HG02678 (cell line): ENCODE results near the gene TVP23C.
"Not testable (repeated sequence)": the region's sequence is repeated elsewhere in the genome, so short reads cannot be mapped to it uniquely, and the experiment has no call there.

Experiments
- ATAC-seq: cut with Tn5 transposase; IDR thresholded peaks from one replicate; pipeline ENCODE4 v1.9.1; 2021; ENCODE audit warnings: mild to moderate bottlenecking, moderate library complexity; ENCODE audit not compliant: unreplicated experiment

The TVP23C gene

DNA sequence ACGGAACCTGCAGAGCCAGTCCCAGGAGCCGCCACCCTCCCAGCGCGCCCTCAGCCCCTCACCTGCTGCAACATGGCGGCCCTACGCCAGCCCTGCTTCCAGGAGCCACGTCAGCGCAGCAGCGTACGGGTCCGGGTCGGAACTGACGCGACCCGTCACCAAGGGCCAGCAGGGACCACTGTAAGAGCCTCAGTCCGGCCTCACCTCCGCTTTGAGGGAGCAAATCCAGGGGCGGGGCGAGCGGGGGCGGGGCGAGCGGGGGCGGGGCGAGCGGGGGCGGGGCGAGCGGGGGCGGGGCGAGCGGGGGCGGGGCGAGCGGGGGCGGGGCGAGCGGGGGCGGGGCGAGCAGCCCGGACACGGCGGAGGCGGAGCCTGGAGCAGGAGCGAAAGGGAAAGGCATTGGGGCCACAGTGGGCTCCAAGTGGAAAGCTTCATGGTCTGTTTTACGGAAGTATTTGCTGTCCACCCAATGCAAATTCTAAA is at the start of gene TVP23C:
TSS of gene TVP23C (minus strand) at position 109 of the 483 bp plus-strand sequence. CDS start at position 74, 35 bp downstream.
- peak; percentile 84 for ATAC-seq

DNA sequence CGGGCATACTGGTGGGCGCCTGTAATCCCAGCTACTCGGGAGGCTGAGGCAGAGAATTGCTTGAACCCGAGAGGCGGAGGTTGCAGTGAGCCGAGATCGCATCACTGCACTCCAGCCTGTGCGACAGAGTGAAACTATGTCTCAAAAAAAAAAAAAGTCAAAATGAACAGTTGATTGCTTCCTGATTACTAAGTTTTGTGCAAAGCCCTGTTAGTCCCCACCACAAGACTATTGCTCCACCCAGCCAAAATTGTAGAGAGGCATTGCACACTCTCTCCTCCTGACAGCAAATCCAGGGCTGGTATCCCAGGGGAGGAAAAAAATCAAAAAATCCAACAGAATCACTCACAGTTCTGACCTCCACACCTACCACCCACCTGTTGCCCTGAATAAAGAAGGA is 29.7 kb upstream of the TVP23C start:
- ATAC-seq, result not testable (repeated sequence)

DNA sequence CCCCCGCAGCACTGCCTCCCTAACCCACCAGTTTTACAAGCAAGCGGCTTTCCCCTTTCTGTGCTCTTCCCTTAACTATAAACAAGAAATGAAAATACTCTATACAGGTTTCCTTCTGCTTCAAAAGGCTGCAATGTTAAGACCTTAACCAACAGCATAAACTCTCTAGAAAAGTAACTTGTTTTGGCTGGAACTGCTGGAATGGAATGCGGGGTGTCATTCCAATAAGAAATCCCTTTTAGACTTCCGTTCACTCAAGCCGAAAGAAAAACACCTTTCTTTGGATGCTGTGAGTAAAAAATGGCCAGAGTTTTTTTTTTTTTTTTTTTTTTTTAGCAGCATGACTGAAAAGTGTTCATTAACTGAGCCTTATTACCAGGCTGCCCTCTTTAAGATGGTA is 28.7 kb upstream of the TVP23C start:
- ATAC-seq, result not testable (repeated sequence)

DNA sequence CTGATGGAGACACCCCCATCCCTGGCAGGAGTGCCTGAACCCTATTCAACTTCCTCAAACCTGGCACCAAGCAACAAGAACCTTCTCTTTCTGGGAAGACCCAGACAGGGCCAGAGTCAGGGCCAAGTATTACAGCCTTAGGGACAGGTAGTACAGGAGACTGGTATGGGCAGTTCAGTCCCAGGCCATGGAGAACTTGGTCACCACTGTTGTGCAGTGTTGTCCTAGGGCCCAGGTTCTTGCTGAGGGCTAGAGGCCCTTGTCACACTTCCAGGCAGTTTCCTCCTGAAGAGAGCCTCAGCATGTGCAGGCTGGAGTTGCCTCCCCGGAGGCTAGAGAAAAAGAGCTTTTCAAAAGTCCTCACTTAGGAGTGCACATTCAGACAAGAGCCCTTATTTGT is 27.6 kb upstream of the TVP23C start:
- ATAC-seq, result not testable (repeated sequence)

DNA sequence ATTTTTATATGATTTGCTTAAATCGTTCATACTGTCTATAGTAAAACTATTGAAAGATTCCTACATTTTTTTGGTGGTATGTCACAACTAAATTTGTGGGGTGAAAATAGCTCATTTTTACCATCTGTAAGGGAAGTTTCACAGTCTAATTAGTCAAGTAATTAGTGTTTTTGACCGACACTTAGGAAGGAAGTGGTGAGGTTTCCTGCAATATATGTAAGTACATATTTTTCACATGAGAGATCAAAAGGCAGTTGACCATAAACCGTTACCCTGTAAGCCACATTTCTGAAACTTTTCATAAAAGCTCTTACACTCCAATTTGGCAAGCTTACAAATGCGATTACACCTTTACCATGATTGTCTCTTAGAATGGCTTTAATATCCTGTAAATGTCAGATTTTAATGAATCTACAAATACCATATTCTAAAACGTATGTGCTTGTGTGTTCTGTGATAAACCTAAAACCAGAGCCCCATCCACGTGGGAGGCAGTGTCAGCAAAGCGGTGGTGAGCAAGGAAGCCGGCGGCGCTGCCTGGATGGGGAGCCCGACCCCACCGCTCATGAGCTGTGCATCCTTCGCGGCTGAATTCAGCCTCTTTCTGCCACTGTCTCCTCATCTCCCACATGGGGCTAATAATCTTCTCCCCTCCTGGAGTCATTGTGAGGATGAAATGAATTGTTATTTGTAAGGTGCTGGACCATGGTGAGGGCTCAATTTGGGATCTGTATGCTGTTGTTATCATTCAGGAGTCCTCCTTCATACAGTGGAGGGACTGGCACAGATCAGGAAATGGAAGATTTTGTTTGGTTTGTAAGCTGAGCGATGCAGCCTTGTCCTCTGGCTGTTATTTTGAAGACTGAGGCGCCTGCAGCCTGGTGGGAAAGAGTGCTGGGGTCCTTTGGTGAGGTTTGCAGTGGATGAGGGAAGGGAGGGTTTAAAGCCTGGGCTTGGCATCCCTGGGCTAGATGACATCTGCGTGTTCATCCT is 26.6 kb upstream of the TVP23C start:
- ATAC-seq, result peak; percentile 69

DNA sequence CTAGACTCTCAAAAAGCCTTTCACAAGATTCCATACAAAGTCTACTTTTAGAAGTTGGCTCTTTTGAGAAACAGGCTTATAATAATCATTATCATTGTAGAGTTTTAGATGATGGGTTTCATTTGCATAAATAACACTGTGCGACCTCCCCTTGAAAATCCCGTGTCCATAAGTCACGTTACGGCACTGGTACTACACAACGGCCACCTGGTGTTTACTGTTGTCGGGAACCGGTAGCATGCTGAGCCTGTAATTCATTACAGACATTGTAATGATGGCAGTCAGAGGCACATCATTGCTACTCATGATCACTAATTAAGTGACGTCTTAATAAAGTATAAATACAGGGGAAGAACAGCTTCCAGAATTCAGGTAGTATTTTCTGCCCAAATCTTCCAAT is 24.7 kb upstream of the TVP23C start:
- ATAC-seq, result not testable (repeated sequence)

DNA sequence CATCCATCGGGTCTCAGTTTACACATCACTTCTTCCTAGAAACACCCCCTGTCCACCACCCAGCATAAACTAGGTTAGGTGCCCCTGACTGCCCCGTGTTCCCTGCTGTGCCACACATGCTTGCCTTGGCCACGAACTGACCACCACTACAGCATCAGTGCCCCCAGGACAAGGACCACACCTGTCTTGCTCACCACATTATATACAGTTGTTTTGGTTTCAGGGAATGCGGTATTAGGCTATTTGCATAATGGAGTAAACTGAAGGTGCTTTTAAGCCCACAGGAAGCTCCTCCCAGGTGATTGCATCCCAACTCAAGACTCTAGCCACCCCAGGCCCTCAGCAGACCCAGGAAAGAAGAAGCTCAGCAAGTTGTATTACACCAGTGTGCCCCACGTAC is 20.0 kb upstream of the TVP23C start:
- not testable (repeated sequence) for ATAC-seq

DNA sequence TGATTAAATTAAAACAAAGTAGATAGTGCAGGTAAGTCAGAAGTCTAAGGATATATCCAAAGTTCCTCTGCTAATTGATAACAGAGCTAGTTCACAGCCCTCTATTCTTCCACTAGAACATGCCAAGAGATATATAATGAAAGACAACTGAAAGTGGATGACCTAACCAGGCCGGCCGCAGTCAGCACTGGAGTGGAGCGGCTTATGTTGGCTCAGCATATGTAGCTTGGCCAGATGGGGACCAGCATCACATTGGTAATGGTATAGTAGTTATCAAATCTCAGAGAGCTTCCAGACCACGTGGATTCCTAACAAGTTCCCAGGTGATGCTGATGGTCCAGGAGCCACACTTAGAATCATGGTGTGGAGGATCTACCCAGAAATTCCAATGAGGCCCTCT is 18.2 kb upstream of the TVP23C start:
- ATAC-seq, result not testable (repeated sequence)

DNA sequence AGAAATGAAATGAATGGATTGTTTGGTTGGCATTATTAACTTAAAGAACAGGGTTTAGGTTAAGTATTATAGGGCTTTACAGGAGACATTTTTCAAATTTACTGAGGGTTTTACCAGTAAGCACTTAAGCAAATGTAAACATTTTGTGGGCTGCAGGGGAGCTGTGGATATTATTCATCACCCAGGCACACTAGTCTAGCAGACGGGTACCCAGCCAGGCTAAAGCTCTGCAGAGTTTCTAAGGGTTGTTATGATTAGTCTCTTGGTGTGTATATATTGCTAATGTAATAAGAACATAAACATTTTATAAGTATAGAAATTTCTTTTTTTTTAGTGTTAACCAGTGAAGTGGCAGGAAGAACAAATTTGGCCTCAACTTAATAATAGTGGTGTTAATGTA is 13.6 kb upstream of the TVP23C start:
- ATAC-seq, result not testable (repeated sequence)

DNA sequence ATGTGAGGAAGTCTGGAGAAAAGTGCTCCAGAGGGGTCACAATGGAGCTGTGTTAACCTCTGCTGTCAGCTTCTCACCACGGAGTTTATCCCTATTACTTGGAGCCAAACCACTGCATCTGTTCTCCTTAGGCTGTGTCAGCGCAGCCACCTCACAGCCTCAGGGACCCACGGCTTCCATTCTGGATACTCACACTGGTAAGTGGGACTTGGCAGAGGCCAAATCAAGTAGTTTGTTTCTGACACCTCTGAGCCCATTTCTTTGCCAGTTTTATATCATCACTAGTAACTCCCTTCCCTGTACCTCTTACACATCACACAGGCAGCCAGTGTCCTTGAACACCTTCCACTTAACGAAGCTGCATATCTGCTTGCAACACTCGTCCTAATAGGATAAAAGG is 11.4 kb upstream of the TVP23C start:
- not testable (repeated sequence) for ATAC-seq

DNA sequence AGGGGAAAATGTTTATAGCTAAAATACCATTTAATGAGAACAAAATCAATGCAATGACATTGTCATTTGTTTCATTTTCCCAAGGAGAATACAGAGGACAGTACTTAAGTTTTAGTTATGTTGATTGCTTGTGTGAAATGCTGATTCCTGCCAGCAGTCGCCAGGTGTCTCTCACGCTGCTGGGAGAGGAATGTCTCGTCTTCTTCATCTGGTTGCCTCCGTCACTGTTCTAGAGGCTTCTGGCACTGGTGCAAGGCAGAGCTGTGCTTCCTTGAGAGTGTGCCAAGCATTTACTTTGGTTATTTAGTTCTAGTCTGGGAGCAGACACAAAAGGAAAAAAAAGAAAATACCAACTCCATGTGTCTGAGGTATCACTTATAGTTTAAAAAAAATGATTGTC is 10.6 kb upstream of the TVP23C start:
- ATAC-seq, result not testable (repeated sequence)

DNA sequence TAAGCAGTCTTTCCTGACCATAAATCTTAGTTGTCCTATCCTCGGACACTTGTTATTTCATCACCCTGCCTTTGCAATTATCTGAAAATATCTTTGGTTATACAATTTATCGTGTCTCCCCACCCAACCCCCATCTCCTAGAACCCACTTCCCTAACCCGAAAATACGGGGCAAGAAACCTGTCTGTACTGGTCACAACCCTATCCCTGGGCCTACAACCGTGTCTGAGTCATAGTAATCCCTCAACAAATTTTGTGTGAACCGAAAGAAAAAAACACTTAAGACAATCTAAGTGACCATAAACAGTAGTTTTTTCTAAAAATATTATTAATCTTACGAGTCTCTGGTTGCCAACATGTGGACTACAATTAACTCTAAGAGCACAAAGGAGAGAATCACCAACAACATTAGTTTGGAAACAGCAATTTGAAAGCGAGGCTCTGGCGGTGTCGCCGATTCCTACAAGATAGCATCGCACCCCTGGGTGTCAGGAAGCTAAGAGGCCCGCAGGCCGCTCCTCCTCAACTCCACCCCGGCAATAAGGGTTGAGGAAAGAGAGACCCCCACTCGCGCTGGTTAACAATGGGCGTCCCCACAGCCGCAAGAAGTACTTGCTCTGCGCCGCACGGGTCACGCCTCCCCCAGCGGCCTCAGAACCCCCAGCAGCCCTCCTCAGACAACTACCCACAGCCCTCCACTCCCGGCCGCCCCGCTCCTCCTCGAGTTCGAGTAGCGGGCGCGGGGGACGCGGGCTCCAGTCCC is 489 bp downstream of the TVP23C start:
- not testable (repeated sequence) for ATAC-seq

DNA sequence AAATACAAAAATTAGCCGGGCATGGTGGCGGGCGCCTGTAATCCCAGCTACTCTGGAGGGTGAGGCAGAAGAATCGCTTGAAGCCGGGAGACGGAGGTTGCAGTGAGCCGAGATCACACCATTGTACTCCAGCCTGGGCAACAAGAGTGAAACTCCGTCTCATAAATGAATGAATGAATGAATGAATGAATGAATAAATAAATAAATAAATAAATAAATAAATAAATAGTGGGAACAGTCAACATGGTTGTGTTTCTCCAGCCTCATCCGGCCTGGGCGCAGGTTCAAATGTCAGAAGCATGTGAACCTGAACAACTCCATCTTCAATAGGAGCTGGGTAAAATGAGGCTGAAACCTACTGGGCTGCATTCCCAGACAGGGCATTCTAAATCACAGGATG is 1.8 kb downstream of the TVP23C start:
- ATAC-seq, result not testable (repeated sequence)

DNA sequence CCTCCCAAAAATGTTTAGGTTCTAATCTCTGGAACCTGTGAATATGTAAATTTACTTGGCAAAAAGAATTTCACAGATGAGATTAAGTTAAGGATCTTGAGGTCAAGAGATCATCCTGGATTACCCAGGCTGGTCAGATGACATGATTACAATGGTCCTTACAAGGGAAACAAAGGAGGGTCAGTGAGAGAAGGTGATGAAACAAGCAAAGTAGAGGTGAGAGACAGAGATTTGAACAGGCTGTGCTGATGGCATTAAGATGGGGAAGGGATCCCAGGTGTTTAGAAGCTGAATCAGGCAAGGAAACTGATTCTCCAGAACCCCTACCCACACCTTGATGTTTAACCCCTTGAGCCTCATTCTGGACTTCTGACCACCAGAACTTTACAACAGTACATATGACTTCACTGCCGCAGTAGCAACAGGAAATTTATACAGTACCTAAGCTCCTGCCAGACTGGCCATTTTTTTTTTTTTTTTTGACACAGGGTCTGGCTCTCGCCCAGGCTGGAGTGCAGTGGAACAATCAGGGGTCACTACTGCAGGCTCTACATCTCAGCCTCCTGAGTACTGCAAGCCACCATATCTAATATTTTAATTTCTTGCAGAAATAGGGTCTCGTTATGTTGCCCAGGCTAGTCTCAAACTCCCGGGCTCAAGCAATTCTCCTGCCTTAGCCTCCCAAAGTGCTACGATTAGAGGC is 4.7 kb downstream of the TVP23C start:
- ATAC-seq, result not testable (repeated sequence)

DNA sequence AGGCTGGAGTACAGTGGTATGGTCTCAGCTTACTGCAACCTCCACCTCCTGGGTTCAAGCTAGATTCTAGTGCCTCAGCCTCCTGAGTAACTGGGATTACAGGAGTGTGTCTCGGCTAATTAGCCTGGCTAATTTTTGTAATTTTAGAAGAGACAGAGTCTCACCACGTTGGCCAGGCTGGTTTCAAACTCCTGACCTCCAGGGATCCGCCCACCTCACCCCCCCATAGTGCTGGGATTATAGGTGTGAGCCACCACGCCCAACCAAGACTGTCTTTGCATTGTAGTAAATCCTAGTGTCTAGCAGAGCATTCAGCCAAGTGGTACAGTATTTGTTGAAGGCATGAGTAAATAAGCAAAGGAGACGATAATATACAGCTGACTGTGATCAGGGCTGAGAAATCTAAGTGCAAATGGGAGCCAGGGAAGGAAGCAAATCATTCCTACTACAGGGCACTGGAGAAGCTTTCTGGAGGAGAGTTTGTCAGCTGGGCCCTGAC is 5.9 kb downstream of the TVP23C start:
- ATAC-seq, result not testable (repeated sequence)

DNA sequence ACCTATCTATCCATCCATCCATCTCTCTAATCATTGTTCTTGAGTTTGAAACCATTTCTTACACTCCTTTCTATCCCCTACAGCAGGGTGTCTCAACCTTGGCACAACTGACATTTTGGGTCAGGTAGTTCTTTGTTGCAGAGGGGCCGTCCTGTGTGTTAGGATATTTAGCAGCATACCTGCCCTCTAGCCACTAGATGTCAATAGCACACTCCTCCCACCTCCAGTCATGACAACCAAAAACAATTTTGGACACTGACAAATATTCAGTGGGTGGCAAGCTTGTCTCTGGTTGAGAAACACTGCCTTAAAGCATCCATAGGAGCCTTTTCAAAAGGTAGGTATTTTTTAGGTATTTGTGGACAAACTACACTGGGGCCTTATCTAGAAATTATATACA is 10.4 kb downstream of the TVP23C start:
- ATAC-seq, result not testable (repeated sequence)

DNA sequence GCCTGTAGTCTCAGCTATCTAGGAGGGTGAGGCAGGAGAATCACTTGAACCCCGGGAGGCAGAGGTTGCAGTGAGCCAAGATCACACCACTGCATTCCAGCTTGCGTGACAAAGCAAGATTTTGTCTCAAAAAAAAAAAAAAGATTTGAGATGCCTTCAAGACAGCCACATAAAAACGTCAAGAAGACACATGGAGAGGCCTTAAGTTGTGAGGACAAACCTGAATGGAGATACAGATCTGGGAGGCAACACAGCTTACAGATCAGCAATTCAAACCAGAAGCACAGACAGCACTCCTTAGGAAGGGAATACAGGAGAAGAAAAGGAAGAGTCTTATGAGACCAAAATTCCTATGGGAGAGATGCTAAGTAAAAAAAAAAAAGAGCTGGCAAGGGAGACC is 13.7 kb downstream of the TVP23C start:
- ATAC-seq, result not testable (repeated sequence)

DNA sequence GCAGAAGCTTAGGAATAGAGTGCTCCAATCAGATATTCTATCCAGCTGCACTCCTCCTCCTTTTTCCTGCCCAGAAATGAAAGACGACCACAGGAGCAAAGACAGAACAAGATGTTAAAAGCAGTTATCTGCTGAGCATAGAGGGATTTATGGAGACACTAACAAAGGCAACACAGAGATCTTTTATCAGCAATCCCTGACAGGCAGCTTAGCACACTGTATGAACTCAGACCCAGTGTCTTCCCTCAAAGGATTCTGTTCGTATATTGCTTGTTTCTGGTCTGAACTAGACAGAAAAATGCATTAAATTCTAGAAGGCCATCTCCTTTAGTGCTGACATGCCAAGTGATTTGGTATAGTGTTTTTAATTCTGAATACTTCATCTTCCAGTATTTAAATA is 16.7 kb downstream of the TVP23C start:
- not testable (repeated sequence) for ATAC-seq

DNA sequence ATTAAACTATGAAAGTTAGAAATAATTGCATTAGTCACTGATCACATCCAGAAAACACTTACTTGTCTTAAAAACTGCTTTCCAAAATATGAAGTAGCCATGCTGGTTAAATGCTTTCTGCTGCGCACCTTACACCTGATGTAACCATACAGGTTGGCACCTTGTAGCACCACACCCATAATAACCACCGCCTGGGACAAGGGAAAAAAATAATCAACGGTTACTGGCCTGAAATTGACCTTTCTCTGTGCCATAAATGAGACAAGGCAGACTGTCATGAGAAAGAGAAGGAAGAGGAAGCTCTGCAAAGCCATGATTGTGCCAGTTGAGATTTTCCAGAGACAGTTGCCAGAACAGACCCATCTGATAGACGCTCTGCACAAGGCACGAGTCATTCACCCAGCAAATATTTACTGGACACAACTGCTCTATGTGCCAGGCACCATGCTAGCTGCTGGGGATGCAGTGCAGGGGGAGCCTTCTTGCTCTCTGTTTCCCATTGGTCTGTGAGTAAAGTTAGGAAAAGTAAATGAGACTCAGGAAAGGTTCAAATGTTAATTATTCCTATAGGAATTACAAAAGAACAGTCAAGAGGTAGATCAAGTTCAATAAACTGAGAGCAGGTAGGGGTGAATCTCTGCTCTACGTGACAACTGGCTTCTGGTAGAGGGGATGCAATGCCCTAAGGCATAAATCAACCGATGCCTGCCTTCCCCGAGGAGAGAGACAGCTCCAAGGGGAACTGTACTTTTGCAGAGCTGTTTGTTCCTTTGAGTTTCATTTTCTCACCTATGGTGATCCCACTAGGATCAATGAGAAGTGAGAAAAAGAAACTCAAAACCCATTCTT is 22.7 kb downstream of the TVP23C start:
- not testable (repeated sequence) for ATAC-seq

DNA sequence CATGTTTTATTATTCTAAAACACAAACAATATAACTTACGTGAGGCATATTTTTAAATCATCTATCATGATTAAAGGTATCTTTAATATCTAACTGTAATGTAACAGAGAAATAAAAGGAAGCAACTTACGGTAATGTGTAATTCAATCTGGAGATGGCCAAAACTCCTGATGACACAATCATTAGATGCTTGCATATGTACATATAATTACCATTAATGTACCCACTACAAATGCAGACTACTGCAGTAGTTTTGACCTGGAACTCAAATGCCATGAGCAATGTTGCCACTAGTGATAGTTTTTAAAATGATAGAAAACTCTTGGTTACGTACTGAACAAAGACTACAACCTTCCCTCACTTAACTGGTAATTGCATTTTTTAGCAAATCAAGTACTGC is 30.2 kb downstream of the TVP23C start:
- ATAC-seq, result not testable (repeated sequence)
